Measurements from ENCODE around the gene PTPRG. TPM values are rescaled to one million over a fixed set of nuclear protein-coding genes. Genes with fewer than 3 reads are reported as not detected.

Gene PTPRG
- total and polyA plus RNA-seq, 2 of the 13 experiments (the other 11 are each of a cell fraction or from before 2014, with no cell fraction given), result 8.0 to 25.3 TPM

GRCh38 chr3:61627768-61628185 lies 66.4 kb downstream of the PTPRG start:
- ATAC-seq (peak; percentile 94), FAIRE-seq (peak; percentile 91), DNase-seq (ENCODE audit: low spot score) (peak; percentile 95)
- Histone ChIP-seq H3K27ac (ENCODE audit: extremely low read length, insufficient read depth, low read length) (peak overlapping the region; percentile 74), H3K4me2 (ENCODE audit: low read depth, low read length) (peak overlapping the region; percentile 60), H3K27me3 (ENCODE audit: control insufficient read depth in 1 of 2, insufficient read depth in 2 of 2, low read length in 2 of 2) (no peaks in the 10 kb centered on the region), H3K79me2 (ENCODE audit: insufficient read depth, low read length) (peaks cover 9% of the 10 kb centered on the region), H3K9ac (ENCODE audit: insufficient read depth, low read depth, low read length) (no peak overlapping the region), H3K4me3 (replicated peaks in 1 of 3; ENCODE audit: insufficient read depth in 1 of 3, low read depth in 2 of 3, low read length in 3 of 3) (peak overlapping the region in 1 of 3 experiments; percentile 30; a peak in 2 of 6 replicates), H4K20me1 (ENCODE audit: insufficient read depth, low read length) (no peaks in the 10 kb centered on the region), H3K4me1 (ENCODE audit: insufficient read depth, low read length) (peaks cover 54% of the 10 kb centered on the region), H2AFZ (ENCODE audit: low read length) (no peak overlapping the region), H3K36me3 (replicated peaks in 1 of 2; ENCODE audit: control insufficient read depth in 1 of 2, insufficient read depth in 2 of 2, low read length in 2 of 2) (no peaks in the 10 kb centered on the region; a peak in 1 of 5 replicates), H3K9me3 (ENCODE audit: low read length) (no peaks in the 10 kb centered on the region)
- WGBS (ENCODE audit: low lambda C conversion rate), result 6% methylated on average over 2 of the region's 2 CpGs
- no TSS peak for BruUV-seq (replicated peaks)
- intact Hi-C loops (cut with micrococcal nuclease; ENCODE audit: unreplicated experiment) (loop anchor here (5.0 kb wide), 2 partner anchors 65 to 100 kb away; partner anchors contain the start of gene PTPRG), in situ Hi-C loops (cut with HindIII; ENCODE audit: extremely low pct_ligation_motif_present, low pct_unique_long_range_greater_than_20kb) (no loop called here)
- CTCF ChIA-PET (ENCODE audit: low intra/inter-chr PET ratio, low total read pairs), result no interaction called here
- POLR2A ChIA-PET, result interaction anchor here (1.2 to 1.4 kb wide), 2 partner anchors 17 to 67 kb away, joined by 5 to 7 read pairs; partner anchors contain the start of gene PTPRG
- TF ChIP-seq TGIF2 (CRISPR knock-in tag; IDR thresholded peaks at IDR 0.05), result no peak
- TF ChIP-seq NFIC (IDR thresholded peaks at IDR 0.05; ENCODE audit: low read length), result peak; percentile 60; the same call in 1 of the 2 replicates
- peak; percentile 72 for TF ChIP-seq NCOA2 (CRISPR knock-in tag; IDR thresholded peaks at IDR 0.05)
- no peak for TF ChIP-seq THAP11 (CRISPR knock-in tag; IDR thresholded peaks at IDR 0.05)
- TF ChIP-seq SIX1 (CRISPR knock-in tag; IDR thresholded peaks at IDR 0.05; ENCODE audit: borderline replicate concordance), result peak; percentile 38; the same call in 1 of the 2 replicates
- TF ChIP-seq SOX5 (CRISPR knock-in tag; IDR thresholded peaks at IDR 0.05; ENCODE audit: borderline replicate concordance), result peak; percentile 65
- TF ChIP-seq REL (CRISPR knock-in tag; conservative IDR thresholded peaks at IDR 0.05), result no peak
- peak; percentile 82 for TF ChIP-seq PAXIP1 (CRISPR knock-in tag; conservative IDR thresholded peaks at IDR 0.05)
- no peak for TF ChIP-seq TERF1 (CRISPR knock-in tag; IDR thresholded peaks at IDR 0.05)
- TF ChIP-seq JDP2 (CRISPR knock-in tag; IDR thresholded peaks at IDR 0.05; ENCODE audit: borderline replicate concordance), result no peak
- peak; percentile 94 for TF ChIP-seq RXRB (CRISPR knock-in tag; IDR thresholded peaks at IDR 0.05; ENCODE audit: borderline replicate concordance)
- no peak for TF ChIP-seq BRD4 (CRISPR knock-in tag; IDR thresholded peaks at IDR 0.05)
- no peak for TF ChIP-seq STAG1 (CRISPR knock-in tag; IDR thresholded peaks at IDR 0.05)
- peak; percentile 73 for TF ChIP-seq GATAD2A (CRISPR knock-in tag; IDR thresholded peaks at IDR 0.05)
- peak; percentile 84 for TF ChIP-seq ARID5B (CRISPR knock-in tag; IDR thresholded peaks at IDR 0.05)
- peak; percentile 48 for TF ChIP-seq ARID3A (IDR thresholded peaks at IDR 0.05; ENCODE audit: low read depth, low read length)

Measured in HepG2 (cell line).